ENCODE measurements around the gene CEBPA. TPM values are rescaled to one million over a fixed set of nuclear protein-coding genes. Genes with fewer than 3 reads are reported as not detected.
A peak's percentile ranks its signal among the peaks of the same experiment; 100 is the strongest.

The CEBPA gene
- total and polyA plus RNA-seq, 4 donors, result 32.9 to 112 (median 82.7) TPM

- no peak overlapping the region for H3K9ac ChIP-seq (ENCODE audit: low read depth in 1 of 2, low read length in 2 of 2)
- H3K4me1 ChIP-seq (ENCODE audit: control insufficient read depth in 4 of 4, insufficient read depth in 4 of 4, low read length in 3 of 4), result peaks cover 40 to 81% (median 64%) of the 10 kb centered on the region in 4 donors
- no peaks in the 10 kb centered on the region for H3K36me3 ChIP-seq (ENCODE audit: control insufficient read depth in 4 of 4, insufficient read depth in 3 of 4, low read depth in 1 of 4, low read length in 3 of 4)
- WGBS, result 78% methylated on average over 17 of the region's 17 CpGs
- H3K4me3 ChIP-seq (ENCODE audit: low read depth in 1 of 3, low read length in 3 of 3), result no peak overlapping the region
- peak; percentile 62 to 63 for TF ChIP-seq HNF4A (conservative IDR thresholded peaks at IDR 0.05)
- peak in 1 of 2 donors; percentile 20 for TF ChIP-seq RAD21 (IDR thresholded peaks at IDR 0.05)
- TF ChIP-seq FOXA1 (IDR thresholded peaks at IDR 0.05), result no peak
- TF ChIP-seq RXRA (IDR thresholded peaks at IDR 0.05), result peak; percentile 51 to 52
- peak; percentile 57 for TF ChIP-seq SP1 (IDR thresholded peaks at IDR 0.05)
- no peak for TF ChIP-seq MAX (IDR thresholded peaks at IDR 0.05)
- no peak for DNase-seq (ENCODE audit: low spot score)
- H3K27me3 ChIP-seq (ENCODE audit: control insufficient read depth in 4 of 4, insufficient read depth in 4 of 4, low read length in 3 of 4), result no peaks in the 10 kb centered on the region
- H3K27ac ChIP-seq (ENCODE audit: low read depth in 1 of 2, low read length in 2 of 2), result peak overlapping the region; percentile 71 to 76
- no peaks in the 10 kb centered on the region for H3K9me3 ChIP-seq (ENCODE audit: control insufficient read depth in 4 of 4, low read length in 3 of 4)
Observed at GRCh38 chr19:33279430-33280350, 22.6 kb downstream of the CEBPA start.

DNA sequence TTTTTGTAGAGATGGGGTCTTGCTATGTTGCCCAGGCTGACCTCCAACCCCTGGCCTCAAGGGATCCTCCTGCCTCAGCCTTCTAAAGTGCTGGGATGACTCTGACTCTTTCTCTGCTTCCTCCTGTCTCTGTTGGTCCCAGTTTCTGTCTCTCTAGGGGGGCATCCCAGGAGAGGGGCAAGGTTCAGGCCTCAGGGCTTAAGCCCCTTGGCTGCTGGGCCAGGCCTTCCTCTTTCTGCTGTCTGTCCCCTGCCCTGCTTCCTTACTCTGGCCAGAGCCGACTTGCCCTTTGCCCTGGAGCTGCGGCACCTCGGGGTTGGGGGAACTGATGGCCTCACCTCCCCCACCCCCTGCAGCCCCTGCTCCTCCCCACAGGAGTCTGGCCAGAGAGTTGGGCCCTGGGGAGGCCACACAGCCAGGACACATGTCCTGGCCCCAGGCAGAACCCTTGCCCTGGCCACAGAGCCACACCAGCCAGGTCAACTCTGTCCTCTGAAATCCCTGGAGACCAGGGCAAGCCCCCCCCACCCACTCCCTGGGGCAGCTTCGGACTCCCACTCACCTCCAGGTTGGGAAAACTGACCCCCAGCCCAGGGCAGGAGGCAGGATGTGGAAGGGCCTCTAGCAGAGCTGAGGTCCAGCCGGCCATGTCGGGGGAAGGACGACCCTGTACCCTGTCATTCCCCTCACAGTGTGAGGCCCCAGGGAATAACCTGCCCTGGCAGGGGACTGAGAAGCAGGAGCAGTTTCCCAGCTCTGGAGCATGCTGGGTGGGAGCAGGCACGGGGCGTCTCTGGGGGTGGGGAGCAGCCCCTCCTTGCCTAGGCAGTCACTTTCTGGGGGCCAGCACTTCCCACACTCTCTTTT, 23.7 kb downstream of the CEBPA start:
- TF ChIP-seq YY1 (IDR thresholded peaks at IDR 0.05) (no peak), FOXA2 (IDR thresholded peaks at IDR 0.05) (no peak), HNF4A (conservative IDR thresholded peaks at IDR 0.05) (peak; percentile 77 to 79), TAF1 (conservative IDR thresholded peaks at IDR 0.05) (no peak), SP1 (IDR thresholded peaks at IDR 0.05) (peak; percentile 89), FOXA1 (IDR thresholded peaks at IDR 0.05) (no peak), HNF4G (IDR thresholded peaks at IDR 0.05) (no peak), NR2F2 (IDR thresholded peaks at IDR 0.05) (peak; percentile 50), EGR1 (IDR thresholded peaks at IDR 0.05; ENCODE audit: low read depth in 2 of 2) (no peak), CTCF (IDR thresholded peaks at IDR 0.05; ENCODE audit: low read depth, low read length, missing input control) (no peak), GABPA (IDR thresholded peaks at IDR 0.05 in 1 of 2, conservative IDR thresholded peaks at IDR 0.05 in 1 of 2) (no peak), MAX (IDR thresholded peaks at IDR 0.05) (peak; percentile 42), RAD21 (IDR thresholded peaks at IDR 0.05) (peak; percentile 17 to 53), JUND (IDR thresholded peaks at IDR 0.05) (peak in 1 of 2 donors; percentile 57), RXRA (IDR thresholded peaks at IDR 0.05) (peak; percentile 86 to 91)
- TF ChIP-seq, protein P1, sequence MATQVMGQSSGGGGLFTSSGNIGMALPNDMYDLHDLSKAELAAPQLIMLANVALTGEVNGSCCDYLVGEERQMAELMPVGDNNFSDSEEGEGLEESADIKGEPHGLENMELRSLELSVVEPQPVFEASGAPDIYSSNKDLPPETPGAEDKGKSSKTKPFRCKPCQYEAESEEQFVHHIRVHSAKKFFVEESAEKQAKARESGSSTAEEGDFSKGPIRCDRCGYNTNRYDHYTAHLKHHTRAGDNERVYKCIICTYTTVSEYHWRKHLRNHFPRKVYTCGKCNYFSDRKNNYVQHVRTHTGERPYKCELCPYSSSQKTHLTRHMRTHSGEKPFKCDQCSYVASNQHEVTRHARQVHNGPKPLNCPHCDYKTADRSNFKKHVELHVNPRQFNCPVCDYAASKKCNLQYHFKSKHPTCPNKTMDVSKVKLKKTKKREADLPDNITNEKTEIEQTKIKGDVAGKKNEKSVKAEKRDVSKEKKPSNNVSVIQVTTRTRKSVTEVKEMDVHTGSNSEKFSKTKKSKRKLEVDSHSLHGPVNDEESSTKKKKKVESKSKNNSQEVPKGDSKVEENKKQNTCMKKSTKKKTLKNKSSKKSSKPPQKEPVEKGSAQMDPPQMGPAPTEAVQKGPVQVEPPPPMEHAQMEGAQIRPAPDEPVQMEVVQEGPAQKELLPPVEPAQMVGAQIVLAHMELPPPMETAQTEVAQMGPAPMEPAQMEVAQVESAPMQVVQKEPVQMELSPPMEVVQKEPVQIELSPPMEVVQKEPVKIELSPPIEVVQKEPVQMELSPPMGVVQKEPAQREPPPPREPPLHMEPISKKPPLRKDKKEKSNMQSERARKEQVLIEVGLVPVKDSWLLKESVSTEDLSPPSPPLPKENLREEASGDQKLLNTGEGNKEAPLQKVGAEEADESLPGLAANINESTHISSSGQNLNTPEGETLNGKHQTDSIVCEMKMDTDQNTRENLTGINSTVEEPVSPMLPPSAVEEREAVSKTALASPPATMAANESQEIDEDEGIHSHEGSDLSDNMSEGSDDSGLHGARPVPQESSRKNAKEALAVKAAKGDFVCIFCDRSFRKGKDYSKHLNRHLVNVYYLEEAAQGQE (IDR thresholded peaks at IDR 0.05), result peak; percentile 55
- TF ChIP-seq, protein P2, sequence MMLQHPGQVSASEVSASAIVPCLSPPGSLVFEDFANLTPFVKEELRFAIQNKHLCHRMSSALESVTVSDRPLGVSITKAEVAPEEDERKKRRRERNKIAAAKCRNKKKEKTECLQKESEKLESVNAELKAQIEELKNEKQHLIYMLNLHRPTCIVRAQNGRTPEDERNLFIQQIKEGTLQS (IDR thresholded peaks at IDR 0.05), result no peak
- TF ChIP-seq, protein P3, sequence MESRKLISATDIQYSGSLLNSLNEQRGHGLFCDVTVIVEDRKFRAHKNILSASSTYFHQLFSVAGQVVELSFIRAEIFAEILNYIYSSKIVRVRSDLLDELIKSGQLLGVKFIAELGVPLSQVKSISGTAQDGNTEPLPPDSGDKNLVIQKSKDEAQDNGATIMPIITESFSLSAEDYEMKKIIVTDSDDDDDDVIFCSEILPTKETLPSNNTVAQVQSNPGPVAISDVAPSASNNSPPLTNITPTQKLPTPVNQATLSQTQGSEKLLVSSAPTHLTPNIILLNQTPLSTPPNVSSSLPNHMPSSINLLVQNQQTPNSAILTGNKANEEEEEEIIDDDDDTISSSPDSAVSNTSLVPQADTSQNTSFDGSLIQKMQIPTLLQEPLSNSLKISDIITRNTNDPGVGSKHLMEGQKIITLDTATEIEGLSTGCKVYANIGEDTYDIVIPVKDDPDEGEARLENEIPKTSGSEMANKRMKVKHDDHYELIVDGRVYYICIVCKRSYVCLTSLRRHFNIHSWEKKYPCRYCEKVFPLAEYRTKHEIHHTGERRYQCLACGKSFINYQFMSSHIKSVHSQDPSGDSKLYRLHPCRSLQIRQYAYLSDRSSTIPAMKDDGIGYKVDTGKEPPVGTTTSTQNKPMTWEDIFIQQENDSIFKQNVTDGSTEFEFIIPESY (IDR thresholded peaks at IDR 0.05), result no peak

More for the DNA sequence above, 23.7 kb downstream of the CEBPA start:
- Histone ChIP-seq H3K27me3 (ENCODE audit: control insufficient read depth in 4 of 4, insufficient read depth in 4 of 4, low read length in 3 of 4) (no peaks in the 10 kb centered on the region), H3K4me1 (ENCODE audit: control insufficient read depth in 4 of 4, insufficient read depth in 4 of 4, low read length in 3 of 4) (peaks cover 41 to 91% (median 69%) of the 10 kb centered on the region in 4 donors), H3K9ac (ENCODE audit: low read depth in 1 of 2, low read length in 2 of 2) (no peak overlapping the region), H3K36me3 (ENCODE audit: control insufficient read depth in 4 of 4, insufficient read depth in 3 of 4, low read depth in 1 of 4, low read length in 3 of 4) (no peaks in the 10 kb centered on the region), H3K4me3 (ENCODE audit: low read depth in 1 of 3, low read length in 3 of 3) (no peak overlapping the region), H3K27ac (ENCODE audit: low read depth in 1 of 2, low read length in 2 of 2) (peak overlapping the region; percentile 71 to 76), H3K9me3 (ENCODE audit: control insufficient read depth in 4 of 4, low read length in 3 of 4) (no peaks in the 10 kb centered on the region)
- WGBS, result 39% methylated on average over 9 of the region's 9 CpGs
- no peak for DNase-seq (ENCODE audit: low spot score)

Measured in liver (tissue), 9 donors.